ENCODE results near the gene ZDHHC4. TPM values are rescaled to one million over a fixed set of nuclear protein-coding genes. Genes with fewer than 3 reads are reported as not detected.
A peak's percentile ranks its signal among the peaks of the same experiment; 100 is the strongest.

ZDHHC4 gene
- total RNA-seq, 1 donor from 2014 or later: 63.5 TPM

DNA sequence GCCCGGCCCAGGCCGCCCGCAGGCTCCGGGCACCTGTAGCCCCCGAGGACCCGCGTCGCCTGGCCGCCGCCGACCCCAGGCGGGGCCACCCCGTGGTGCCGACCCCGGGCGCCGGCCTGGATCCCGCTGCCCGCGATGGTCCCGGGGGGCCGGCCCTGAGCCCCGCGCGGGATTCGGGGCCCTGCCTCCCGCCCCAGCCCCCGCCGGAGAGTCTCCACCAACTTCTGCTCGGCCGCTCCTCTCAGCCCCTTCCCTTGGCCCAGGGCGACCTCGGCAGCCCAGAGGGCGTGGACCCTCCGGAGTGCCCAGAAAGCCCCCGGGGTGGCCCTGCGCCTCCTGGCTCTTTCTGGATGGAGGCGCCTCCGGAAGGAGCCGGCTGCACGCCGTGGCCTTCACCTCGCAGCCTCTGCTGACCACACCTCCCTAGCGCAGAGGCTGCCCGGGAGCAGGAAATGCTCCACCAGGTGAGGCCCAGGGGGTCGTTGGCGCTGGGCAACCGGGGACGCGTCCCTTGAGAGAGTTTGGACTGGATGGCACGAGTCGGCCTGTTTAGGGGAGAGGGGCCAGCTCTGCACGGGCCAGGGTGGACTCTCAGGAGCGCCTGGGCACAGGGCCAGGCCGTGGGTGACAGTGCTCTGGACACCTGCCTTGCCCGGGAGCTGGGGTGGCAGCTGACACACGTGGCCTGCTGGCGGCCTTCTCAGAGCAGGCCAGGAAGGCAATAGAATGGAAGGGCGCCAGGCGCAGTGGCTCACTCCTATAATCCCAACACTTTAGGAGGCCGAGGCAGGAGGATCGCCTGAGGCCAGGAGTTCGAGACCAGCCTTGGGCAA is 38.7 kb downstream of the ZDHHC4 start:
- Mint-ChIP-seq H3K27me3 (ENCODE audit: unreplicated experiment) (no peaks in the 10 kb centered on the region), H3K36me3 (ENCODE audit: unreplicated experiment) (peaks cover 8% of the 10 kb centered on the region), H3K4me3 (ENCODE audit: unreplicated experiment) (peak overlapping the region; percentile 70), H3K27ac (ENCODE audit: unreplicated experiment) (no peak overlapping the region), H3K9me3 (ENCODE audit: unreplicated experiment) (no peaks in the 10 kb centered on the region), H3K4me1 (ENCODE audit: unreplicated experiment) (peaks cover 10% of the 10 kb centered on the region)
- TF ChIP-seq, protein P1, sequence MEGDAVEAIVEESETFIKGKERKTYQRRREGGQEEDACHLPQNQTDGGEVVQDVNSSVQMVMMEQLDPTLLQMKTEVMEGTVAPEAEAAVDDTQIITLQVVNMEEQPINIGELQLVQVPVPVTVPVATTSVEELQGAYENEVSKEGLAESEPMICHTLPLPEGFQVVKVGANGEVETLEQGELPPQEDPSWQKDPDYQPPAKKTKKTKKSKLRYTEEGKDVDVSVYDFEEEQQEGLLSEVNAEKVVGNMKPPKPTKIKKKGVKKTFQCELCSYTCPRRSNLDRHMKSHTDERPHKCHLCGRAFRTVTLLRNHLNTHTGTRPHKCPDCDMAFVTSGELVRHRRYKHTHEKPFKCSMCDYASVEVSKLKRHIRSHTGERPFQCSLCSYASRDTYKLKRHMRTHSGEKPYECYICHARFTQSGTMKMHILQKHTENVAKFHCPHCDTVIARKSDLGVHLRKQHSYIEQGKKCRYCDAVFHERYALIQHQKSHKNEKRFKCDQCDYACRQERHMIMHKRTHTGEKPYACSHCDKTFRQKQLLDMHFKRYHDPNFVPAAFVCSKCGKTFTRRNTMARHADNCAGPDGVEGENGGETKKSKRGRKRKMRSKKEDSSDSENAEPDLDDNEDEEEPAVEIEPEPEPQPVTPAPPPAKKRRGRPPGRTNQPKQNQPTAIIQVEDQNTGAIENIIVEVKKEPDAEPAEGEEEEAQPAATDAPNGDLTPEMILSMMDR (IDR thresholded peaks at IDR 0.05): no peak
- DNase-seq (ENCODE audit: extremely low spot score, unreplicated experiment): no peak

DNA sequence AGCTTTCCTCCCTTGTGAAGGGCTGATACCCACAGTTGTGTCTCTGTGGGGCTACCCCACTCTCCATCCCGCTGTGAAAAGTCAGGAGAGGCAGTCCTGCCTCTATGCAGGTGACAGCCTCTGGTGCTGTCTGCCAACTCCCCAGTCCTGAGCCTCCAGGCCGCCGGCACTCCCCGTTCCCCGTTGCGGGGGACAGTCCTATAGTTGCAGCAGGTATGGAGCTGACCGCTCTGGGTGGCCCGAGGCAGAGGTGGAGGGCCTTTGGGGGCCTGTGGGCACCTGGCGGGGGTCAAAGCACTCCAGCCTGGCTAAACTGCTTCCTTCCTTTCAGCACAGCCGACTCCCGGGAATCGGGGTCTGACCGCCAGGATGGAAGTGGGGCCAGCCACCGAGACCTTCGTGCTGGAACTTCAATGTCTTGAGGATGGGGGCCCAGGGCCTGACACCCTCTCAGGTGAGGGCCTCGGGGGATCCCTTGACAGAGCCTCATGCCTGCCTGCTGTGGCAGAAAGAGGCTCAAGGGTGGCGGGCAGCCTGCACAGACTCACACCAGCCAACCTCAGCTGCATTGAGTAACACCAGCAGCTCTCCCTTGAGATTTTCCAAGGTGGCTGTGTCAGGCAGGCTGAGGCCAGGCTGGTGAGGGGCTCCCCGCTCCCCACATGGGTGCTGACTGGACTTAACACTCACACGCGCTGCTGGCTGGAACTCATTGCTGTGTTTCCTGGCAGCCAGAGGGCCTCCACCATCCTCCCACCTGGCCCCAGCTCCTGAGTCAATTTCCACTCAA is 39.8 kb downstream of the ZDHHC4 start:
- DNase-seq (ENCODE audit: extremely low spot score, unreplicated experiment): peak; percentile 85
- TF ChIP-seq, protein P1 (IDR thresholded peaks at IDR 0.05): no peak
- peaks cover 16% of the 10 kb centered on the region for H3K36me3 Mint-ChIP-seq (ENCODE audit: unreplicated experiment)
- H3K4me3 Mint-ChIP-seq (ENCODE audit: unreplicated experiment): peak overlapping the region; percentile 64
- no peak overlapping the region for H3K27ac Mint-ChIP-seq (ENCODE audit: unreplicated experiment)
- peaks cover 10% of the 10 kb centered on the region for H3K4me1 Mint-ChIP-seq (ENCODE audit: unreplicated experiment)
- no peaks in the 10 kb centered on the region for H3K9me3 Mint-ChIP-seq (ENCODE audit: unreplicated experiment)
- H3K27me3 Mint-ChIP-seq (ENCODE audit: unreplicated experiment): no peaks in the 10 kb centered on the region

DNA sequence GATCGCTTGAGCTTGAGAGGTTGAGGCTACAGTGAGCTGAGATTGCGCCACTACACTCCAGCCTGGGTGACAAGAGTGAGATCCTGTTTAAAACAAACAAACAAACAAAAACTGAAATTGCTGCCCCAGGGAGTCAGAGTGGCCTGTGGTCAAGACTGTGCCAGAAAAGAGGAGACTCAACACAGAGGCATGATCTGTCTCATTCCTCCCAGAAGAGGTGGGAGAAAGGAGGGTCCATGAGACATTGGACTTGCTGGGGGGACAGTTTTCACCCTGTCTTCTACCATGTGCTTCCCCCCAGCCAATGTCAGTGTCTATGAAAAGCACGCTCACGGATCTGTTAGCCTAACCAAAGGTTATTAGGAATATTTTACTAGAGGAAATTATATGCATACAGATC is 41.4 kb downstream of the ZDHHC4 start:
- DNase-seq (ENCODE audit: extremely low spot score, unreplicated experiment): no peak

DNA sequence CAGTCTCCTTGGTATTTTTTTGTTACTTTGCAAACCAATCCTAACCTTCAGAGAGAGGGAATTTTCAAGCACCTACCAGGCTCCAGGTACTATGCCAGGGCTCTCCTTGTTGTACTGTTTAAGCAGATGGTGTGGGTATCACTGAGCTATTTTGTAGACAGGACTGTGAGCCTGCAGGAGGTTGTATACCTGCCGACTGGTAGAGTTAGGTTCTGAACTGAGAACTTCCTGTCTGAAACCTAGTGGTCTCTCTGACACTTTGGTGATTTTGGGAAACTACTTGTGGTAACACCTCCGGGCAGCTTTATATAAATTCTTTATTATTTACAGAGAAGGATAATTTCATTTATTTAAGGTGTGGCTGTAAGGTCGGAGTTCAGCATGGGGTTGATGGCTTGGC is 42.7 kb downstream of the ZDHHC4 start:
- Mint-ChIP-seq H3K4me1 (ENCODE audit: unreplicated experiment) (peaks cover 7% of the 10 kb centered on the region), H3K27me3 (ENCODE audit: unreplicated experiment) (no peaks in the 10 kb centered on the region), H3K9me3 (ENCODE audit: unreplicated experiment) (no peaks in the 10 kb centered on the region), H3K36me3 (ENCODE audit: unreplicated experiment) (peaks cover 23% of the 10 kb centered on the region), H3K27ac (ENCODE audit: unreplicated experiment) (no peak overlapping the region), H3K4me3 (ENCODE audit: unreplicated experiment) (no peak overlapping the region)
- no peak for DNase-seq (ENCODE audit: extremely low spot score, unreplicated experiment)
- TF ChIP-seq, protein P1 (IDR thresholded peaks at IDR 0.05): no peak

More for the DNA sequence above, 41.4 kb downstream of the ZDHHC4 start:
- Mint-ChIP-seq H3K27ac (ENCODE audit: unreplicated experiment) (no peak overlapping the region), H3K4me3 (ENCODE audit: unreplicated experiment) (no peak overlapping the region), H3K4me1 (ENCODE audit: unreplicated experiment) (peaks cover 10% of the 10 kb centered on the region), H3K9me3 (ENCODE audit: unreplicated experiment) (no peaks in the 10 kb centered on the region), H3K27me3 (ENCODE audit: unreplicated experiment) (no peaks in the 10 kb centered on the region), H3K36me3 (ENCODE audit: unreplicated experiment) (peaks cover 23% of the 10 kb centered on the region)
- TF ChIP-seq, protein P1 (IDR thresholded peaks at IDR 0.05): no peak
